Tibial nerve (tissue), 4 donors: ENCODE results near the gene DENND4B. TPM values are rescaled to one million over a fixed set of nuclear protein-coding genes. Genes with fewer than 3 reads are reported as not detected.
A peak's percentile ranks its signal among the peaks of the same experiment; 100 is the strongest.

Experiments
- DNase-seq, 2 donors: peaks; one replicate each; pipeline ENCODE4 v3.0.0-alpha.2; 2019; ENCODE audit warnings: low spot score in 2 of 2
- H3K27ac ChIP-seq, 4 donors: fragments of 200-600 bp; sonication (generic) in 3 of 4; one replicate each; pipeline ENCODE4 v1.5.1; 2017 to 2019; ENCODE audit warnings: mild to moderate bottlenecking in 1 of 4
- H3K27me3 ChIP-seq, 2 donors: fragments of 200-600 bp; sonication (generic) in 1 of 2; one replicate each; pipeline versions ENCODE4 v1.5.1 to v1.6.0; 2017 to 2019
- H3K36me3 ChIP-seq, 3 donors: fragments of 200-600 bp; sonication (generic); one replicate each; pipeline ENCODE4 v1.5.1; 2018 to 2019
- H3K4me1 ChIP-seq, 4 donors: fragments of 200-600 bp; sonication (generic) in 3 of 4; one replicate each; pipeline ENCODE4 v1.5.1; 2017 to 2019
- H3K4me3 ChIP-seq, 4 donors: fragments of 200-600 bp; sonication (generic) in 3 of 4; one replicate each; pipeline ENCODE4 v1.5.1; 2017 to 2019; ENCODE audit warnings: mild to moderate bottlenecking in 1 of 4, moderate library complexity in 1 of 4
- H3K9me3 ChIP-seq, 4 donors: fragments of 200-600 bp; sonication (generic) in 3 of 4; one replicate each; pipeline ENCODE4 v1.5.1; 2017 to 2019
- CTCF ChIP-seq, 5 experiments: fragments of 200-600 bp in 3 of 5; fragments of 450-650 bp in 2 of 5; sonication (generic) in 3 of 5; IDR thresholded peaks; one replicate each; pipeline ENCODE4 v1.5.1; 2016 to 2019; ENCODE audit warnings: antibody characterized with exemption in 5 of 5, mild to moderate bottlenecking in 3 of 5, moderate library complexity in 2 of 5
- EP300 ChIP-seq, 2 donors: sonication (generic); formaldehyde crosslinking; IDR thresholded peaks; one replicate each; pipeline ENCODE4 v1.6.1; 2017; ENCODE audit warnings: antibody characterized with exemption in 2 of 2, mild to moderate bottlenecking in 1 of 2
- POLR2A ChIP-seq, 2 donors: fragments of 450-650 bp; IDR thresholded peaks; one replicate each; pipeline ENCODE4 v1.6.1; 2017; ENCODE audit warnings: antibody characterized with exemption in 2 of 2, mild to moderate bottlenecking in 2 of 2, moderate library complexity in 2 of 2
- WGBS, 2 donors: methylation state at CpG; one replicate each; pipeline ENCODE4 v1.1.5; 2018; 5-methylcytosine and 5-hydroxymethylcytosine counted together
- total RNA-seq, 4 donors: library from RNA; depleted of rRNA; stranded (reverse); fragments of >200 nt; gene quantifications; one replicate each; pipeline ENCODE4 v1.1.0, GENCODE V29; 2016

The DENND4B gene
- total RNA-seq, 4 donors from 2014 or later, result 42.8 to 78.0 (median 56.7) TPM

GRCh38 chr1:153977250-153978240, 31.0 kb upstream of the DENND4B start, which contains the start of gene JTB:
JTB (minus strand) TSS chr1:153977674; CDS start chr1:153977252, 422 bp downstream.
- TF ChIP-seq CTCF (IDR thresholded peaks at IDR 0.05) (peak in 1 of 5 experiments; percentile 45), EP300 (IDR thresholded peaks at IDR 0.05) (peak; percentile 31 to 96), POLR2A (IDR thresholded peaks at IDR 0.05) (peak; percentile 86 to 96)
- DNase-seq, result peak; percentile 87 to 92
- H3K36me3 ChIP-seq, result peaks cover 0 to 59% (median 0%) of the 10 kb centered on the region in 3 donors

GRCh38 chr1:153976819-153977249, 30.3 kb upstream of the DENND4B start:
- WGBS, 2 donors, result 1 to 2% methylated on average over 16 of the region's 16 CpGs
- TF ChIP-seq CTCF (IDR thresholded peaks at IDR 0.05) (no peak), POLR2A (IDR thresholded peaks at IDR 0.05) (no peak), EP300 (IDR thresholded peaks at IDR 0.05) (no peak)
- Histone ChIP-seq H3K4me3 (peak overlapping the region; percentile 83 to 100 (median 98)), H3K36me3 (peaks cover 0 to 59% (median 0%) of the 10 kb centered on the region in 3 donors), H3K27me3 (no peaks in the 10 kb centered on the region), H3K9me3 (no peaks in the 10 kb centered on the region), H3K27ac (peak overlapping the region; percentile 82 to 98 (median 94)), H3K4me1 (peaks cover 0 to 24% (median 12%) of the 10 kb centered on the region in 4 donors)
- DNase-seq, result no peak

More at GRCh38 chr1:153977250-153978240, 31.0 kb upstream of the DENND4B start, which contains the start of gene JTB:
- peak within 1 kb of the TSS; percentile 82 to 98 (median 94) for H3K27ac ChIP-seq
- no peaks in the 10 kb centered on the region for H3K27me3 ChIP-seq
- WGBS, 2 donors, result 0% methylated on average over 54 to 75 of the region's 75 CpGs
- no peaks in the 10 kb centered on the region for H3K9me3 ChIP-seq
- H3K4me3 ChIP-seq, result peak within 1 kb of the TSS; percentile 83 to 100 (median 98)
- H3K4me1 ChIP-seq, result peaks cover 0 to 27% (median 12%) of the 10 kb centered on the region in 4 donors

- no peak overlapping the region for H3K4me3 ChIP-seq
- WGBS, 2 donors, result 71 to 77% methylated on average over 7 of the region's 7 CpGs
Observed at GRCh38 chr1:153973525-153973924, 27.0 kb upstream of the DENND4B start.

GRCh38 chr1:153973071-153973470, 26.6 kb upstream of the DENND4B start:
- Histone ChIP-seq H3K4me3 (no peak overlapping the region), H3K9me3 (no peaks in the 10 kb centered on the region), H3K4me1 (peaks cover 0 to 27% (median 15%) of the 10 kb centered on the region in 4 donors), H3K27ac (no peak overlapping the region), H3K27me3 (no peaks in the 10 kb centered on the region), H3K36me3 (peaks cover 0 to 40% (median 0%) of the 10 kb centered on the region in 3 donors)
- 92 to 93% methylated on average over 3 of the region's 3 CpGs for WGBS, 2 donors
- DNase-seq, result no peak
- TF ChIP-seq CTCF (IDR thresholded peaks at IDR 0.05) (no peak), POLR2A (IDR thresholded peaks at IDR 0.05) (no peak), EP300 (IDR thresholded peaks at IDR 0.05) (no peak)

More at GRCh38 chr1:153973525-153973924, 27.0 kb upstream of the DENND4B start:
- no peak overlapping the region for H3K27ac ChIP-seq
- H3K9me3 ChIP-seq, result no peaks in the 10 kb centered on the region
- no peaks in the 10 kb centered on the region for H3K27me3 ChIP-seq
- peaks cover 0 to 40% (median 0%) of the 10 kb centered on the region in 3 donors for H3K36me3 ChIP-seq
- no peak for DNase-seq
- no peak for TF ChIP-seq CTCF (IDR thresholded peaks at IDR 0.05)
- peaks cover 0 to 27% (median 14%) of the 10 kb centered on the region in 4 donors for H3K4me1 ChIP-seq
